Amygdala (tissue), 56 donors: Measurements from ENCODE around the gene CFHR4.
A peak's percentile ranks its signal among the peaks of the same experiment; 100 is the strongest.
"Not testable (repeated sequence)": the region's sequence is repeated elsewhere in the genome, so short reads cannot be mapped to it uniquely, and the experiment has no call there.

Experiments
- DNase-seq, 56 donors: peaks; one replicate each; lab custom pipeline; 2025; lab: John Stamatoyannopoulos, UW

CFHR4 gene

DNA sequence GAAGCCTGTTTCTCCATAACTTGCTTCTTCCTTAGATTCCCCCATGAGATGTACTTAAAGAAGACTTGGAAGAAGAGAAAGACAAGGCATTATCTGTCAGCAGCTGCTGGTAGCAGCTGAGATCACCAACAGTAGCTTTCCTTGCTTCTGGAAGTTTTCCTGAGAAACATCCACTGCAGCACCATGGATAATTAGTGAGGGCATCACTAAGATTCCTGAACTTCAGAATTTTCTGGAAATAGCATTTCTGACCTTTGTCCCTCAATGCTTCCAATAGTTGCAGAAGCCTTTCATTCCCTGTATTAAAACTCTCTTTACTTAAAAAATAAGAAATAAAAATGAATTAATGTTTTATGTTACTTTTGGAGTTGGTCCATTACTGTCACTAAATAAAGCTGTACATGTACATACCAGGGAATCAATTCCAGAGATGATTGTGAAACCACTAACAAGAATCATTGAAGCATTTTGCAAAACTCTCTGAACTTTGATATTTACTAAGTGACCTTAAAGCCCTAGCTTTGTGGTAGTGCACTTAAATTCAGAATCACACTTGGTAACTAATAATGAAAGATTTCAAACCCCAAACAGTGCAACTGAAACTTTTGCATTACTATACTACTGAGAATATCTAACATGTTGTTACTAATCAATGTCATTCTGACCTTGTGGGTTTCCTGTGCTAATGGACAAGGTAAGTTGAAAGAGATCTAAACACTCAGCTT lies at the start of gene CFHR4:
CFHR4 (plus strand) TSS at position 538 of the 725 bp plus-strand sequence; CDS start at position 637, 99 bp downstream.
- DNase-seq = no peak

DNA sequence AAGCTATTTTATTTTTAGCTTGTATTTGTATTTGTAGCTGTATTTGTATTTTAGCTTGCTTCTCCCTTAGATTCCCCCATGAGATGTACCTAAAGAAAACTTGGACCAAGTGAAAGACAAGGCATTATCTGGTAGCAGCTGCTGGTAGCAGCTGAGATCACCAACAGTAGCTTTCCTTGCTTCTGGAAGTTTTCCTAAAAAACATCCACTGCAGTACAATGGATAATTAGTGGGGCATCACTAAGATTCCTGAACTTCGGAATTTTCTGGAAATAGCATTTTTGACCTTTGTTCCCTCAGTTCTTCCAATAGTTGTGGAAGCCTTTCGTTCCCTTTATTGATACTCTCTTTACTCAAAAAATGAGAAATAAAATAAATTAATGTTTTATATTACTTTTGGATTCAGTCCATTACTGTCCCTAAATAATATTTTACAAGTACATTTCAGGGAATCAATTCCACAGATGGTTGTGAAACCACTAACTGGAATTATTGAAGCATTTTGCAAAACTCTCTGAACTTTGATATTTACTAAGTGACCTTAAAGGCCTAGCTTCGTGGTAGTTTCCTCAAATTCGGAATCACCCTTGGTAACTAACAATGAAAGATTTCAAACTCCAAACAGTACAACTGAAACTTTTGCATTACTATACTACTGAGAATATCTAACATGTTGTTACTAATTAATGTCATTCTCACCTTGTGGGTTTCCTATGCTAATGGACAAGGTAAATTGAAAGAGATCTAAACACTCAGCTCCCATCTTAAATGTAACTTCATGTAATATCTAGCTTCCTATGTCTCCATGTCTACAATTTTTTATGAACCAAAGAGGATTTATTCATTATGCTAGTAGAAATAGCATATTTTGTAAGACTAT lies 38.0 kb upstream of the CFHR4 start:
- not testable (repeated sequence) for DNase-seq

DNA sequence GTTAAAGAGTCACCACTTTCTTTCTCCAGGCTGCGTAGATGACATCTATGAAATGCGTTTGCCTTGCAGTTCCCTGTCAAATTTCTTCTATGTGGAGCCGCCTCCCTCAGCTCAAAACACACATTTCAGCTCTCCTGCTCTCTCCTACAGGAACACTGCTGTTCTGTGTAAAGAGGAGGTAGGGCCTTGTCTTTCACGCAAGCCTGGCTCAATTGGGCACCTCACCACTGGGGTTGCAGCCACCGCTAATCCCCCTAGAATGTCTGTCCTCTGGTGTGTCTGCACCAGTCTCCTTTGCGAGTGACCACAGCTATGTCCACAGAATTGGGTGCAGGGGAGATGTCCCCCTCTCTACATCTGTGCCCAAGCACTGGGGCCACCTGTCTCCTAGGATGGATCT lies 31.8 kb upstream of the CFHR4 start:
- no peak for DNase-seq

DNA sequence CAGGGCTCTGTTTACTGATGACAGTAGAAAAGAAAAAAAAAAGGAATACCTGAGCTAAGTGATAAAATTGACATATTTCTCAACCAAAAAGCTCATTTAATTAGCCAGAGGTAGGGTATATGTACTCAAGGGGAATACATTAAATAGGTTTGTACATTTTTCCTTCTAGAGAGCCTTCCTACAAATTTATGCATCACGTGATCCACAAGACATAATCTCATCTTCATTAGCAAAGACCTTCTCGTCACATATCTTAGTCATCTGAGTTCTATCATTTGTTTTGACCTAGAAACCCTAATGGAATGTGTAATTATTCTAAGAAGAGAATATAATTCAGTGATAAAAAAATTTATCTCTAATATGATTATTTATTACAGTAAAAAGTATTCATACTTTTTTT lies 30.7 kb upstream of the CFHR4 start:
- DNase-seq = no peak

DNA sequence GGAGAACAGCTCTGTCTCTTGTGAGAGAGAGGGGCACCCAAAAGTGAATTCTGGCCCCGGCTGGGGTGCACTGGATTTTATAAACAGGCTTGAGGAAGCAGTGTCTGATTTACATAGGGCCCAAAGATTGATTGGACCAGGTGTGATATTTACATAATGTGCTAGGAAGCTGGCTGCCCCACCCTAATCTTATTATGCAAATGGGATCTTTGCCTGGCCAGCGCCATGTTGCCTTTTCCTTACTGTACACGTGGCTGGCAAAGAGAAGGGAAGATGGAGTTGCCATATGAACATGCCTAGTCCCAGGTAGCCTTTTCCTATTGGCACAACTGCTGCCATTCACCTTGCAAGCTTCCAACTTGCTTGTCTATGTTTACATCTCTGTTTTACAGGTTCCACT lies 29.0 kb upstream of the CFHR4 start:
- DNase-seq = no peak

DNA sequence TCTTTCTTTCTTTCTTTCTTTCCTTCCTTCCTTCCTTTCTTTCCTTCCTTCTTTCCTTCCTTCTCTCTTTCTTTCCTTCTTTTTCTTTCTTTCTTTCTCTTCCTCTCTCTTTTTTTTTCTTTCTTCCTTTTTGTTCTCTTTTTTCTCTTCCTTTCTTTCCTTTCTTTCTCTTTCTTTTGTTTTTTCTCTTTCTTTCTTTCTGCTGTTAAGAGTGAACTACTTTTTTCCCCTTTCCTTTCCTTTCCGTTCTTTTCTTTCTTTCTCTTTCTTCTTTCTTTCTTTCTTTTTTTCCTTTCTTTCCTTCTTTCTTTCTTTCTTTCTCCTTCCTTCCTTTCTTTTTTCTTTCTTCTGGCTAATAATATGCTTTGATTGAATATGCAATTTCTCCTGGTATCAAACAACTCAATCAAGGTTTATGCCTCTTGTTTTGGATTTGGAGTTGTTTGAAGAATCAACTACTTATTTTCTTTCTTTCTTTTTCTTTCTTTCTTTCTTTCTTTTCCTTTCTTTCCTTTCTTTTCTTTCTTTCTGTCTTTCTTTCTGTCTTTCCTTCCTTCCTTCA lies 27.4 kb upstream of the CFHR4 start:
- no peak for DNase-seq

DNA sequence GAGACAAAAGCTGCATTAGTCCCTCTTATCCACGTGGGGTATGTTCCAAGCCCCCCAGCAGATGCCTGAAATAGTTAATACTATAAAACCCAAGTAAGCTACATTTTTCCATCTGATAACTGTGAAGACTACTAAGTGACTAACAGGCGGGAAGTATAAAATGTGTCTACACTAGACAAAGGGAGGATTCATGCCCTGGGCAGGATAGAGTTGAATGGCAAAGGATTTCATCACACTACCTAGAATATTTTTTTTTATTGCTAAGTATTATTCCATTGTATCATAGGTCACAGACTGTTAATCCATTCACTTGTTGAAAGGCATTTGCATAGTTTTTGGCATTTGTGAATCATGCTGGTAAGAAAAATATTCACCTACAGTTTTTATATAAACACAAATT lies 26.4 kb upstream of the CFHR4 start:
- no peak for DNase-seq

DNA sequence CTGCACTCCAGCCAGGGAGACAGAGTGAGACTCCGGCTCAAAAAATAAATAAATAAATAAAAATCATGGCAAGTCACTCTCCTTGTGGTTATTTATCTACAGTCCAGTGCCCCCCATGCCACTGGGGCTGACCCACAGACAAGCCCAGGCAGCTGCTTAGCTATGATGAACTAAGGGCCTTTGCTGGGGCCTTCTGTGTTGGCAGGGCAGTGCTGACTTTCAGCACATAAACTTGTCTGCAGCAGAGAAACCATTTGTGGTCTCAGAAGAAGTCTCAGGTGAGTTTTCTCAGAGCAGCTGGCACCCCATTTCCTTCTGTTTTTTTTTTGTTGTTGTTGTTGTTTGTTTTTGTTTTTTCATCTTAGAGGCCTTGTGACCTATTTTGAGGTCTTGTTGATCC lies 20.9 kb upstream of the CFHR4 start:
- no peak for DNase-seq

DNA sequence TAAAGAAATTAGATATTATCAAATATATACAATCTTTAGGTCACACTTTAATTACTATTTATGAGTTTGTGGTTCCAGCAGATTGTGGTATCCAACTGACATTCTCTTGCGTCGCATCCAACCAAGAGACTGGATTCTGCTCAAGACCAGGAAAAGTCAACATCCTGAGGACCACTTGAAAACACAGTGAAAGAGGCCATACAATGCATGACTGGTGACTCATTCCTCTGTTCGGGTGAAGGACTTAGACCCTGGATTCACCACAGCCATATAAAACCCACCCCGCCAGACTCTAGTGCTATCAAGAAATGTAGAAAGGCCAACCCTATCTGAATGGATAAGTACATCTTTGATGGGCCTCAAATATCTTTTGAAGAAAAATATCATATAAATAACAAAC lies 14.5 kb upstream of the CFHR4 start:
- no peak for DNase-seq

DNA sequence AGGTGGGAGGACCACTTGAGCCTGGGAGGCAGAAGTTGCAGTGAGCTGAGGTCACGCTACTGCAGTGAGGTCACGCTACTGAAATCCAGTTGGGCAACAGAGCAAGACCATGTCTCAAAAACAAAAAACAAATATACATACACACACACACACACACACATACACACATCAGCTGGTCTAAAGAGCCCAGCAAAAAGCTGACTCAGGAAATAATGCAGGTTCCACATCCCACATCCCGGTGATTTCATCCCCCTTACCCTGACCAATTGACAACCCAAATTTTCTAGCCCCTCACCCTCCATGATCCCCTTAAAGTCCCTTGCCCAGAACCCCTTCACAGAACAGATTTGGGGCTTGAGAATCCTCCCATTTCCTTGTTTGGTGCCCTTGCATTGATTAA lies 11.9 kb upstream of the CFHR4 start:
- DNase-seq = no peak

DNA sequence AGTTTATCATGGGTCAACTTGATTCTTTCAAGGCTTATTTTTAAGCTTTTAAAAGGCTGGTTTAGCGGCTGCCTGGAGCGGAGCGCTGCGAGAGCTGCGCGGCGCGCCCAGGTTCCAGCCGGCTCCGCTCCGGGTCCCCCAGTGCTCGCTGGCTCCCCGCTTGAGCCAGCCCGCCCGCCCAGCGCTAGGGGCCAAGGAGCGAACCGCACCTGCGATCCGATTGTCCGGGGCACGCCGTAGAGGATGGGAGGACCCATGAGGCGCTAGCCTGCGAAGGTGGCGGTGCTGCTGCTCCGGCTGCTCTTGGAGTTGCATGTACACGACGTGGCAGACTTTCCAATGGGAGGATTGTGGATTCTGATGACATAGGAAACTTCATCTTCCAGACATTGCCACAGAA lies 9.9 kb upstream of the CFHR4 start:
- DNase-seq = no peak

DNA sequence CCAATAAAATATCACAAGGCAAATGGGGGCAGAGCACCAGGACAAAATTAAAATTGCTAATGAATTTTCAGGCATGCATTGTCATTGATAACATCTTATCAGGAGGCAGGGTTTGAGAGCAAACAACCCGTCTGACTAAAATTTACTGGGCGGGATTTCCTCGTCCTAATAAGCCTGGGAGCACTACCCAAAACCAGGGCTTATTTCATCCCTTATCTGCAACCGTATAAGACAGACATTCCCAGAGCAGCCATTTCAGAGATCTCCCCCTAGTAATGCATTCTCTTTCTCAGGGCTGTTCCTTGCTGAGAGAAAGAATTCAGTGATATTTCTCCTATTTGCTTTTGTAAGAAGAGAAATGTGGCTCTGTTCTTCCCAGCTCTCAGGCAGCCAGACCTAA lies 1.3 kb upstream of the CFHR4 start:
- DNase-seq = not testable (repeated sequence)

DNA sequence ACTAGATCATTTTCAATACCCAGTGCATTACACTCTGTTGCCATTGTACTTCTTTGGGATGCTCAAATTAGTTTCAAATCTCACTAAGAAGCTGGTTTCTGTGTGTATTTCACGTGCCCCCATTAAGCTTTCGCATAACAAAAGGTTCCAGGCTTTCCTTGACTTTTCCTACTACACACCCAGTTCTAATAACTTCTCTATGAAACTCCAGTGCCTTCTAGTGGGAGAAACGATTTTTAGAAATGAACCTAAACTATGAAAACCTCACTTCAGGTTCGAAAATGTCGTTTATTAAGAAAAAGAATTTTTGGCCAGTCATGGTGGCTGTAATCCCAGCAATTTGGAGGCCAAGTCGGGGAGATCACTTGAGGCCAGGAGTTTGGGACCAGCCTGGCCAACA lies 2.8 kb downstream of the CFHR4 start:
- DNase-seq = no peak

DNA sequence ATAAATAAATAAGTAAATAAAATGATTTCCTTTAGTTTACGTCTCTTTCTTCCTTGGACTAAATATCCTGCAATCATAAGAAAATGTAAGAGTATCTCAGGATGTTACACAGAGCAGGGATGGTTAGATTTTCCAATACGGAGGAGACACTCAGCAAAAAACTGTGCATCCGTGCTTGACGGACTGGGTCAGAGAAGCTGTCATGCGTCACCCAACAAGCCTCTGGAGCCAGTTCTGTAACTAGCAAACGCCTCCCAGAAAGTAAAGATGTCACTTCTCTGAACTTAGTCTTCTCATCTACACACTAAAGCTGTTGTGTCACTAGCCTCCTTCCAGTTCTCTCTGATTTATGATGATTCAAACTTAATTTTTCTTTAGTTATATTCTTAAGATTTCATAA lies 3.4 kb downstream of the CFHR4 start:
- DNase-seq = no peak

DNA sequence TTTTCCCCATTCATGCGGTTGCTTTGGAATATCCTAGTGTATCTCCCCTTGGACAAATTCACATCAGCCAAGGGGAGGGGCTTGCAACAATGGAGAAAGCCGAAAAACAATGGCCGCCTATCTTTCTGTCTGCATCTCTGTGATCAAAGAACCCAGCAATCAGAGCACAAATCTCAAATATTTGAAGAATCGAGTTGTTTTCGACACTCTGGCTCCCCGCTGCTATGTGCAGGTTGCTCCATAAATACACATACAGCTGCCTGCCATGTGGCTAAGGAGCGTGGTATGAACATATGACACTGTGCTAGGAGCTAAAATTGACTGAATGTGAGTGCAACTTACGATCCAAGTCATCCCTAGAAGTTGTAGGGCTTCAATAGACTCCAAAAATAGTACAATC lies 8.5 kb downstream of the CFHR4 start:
- DNase-seq = no peak

DNA sequence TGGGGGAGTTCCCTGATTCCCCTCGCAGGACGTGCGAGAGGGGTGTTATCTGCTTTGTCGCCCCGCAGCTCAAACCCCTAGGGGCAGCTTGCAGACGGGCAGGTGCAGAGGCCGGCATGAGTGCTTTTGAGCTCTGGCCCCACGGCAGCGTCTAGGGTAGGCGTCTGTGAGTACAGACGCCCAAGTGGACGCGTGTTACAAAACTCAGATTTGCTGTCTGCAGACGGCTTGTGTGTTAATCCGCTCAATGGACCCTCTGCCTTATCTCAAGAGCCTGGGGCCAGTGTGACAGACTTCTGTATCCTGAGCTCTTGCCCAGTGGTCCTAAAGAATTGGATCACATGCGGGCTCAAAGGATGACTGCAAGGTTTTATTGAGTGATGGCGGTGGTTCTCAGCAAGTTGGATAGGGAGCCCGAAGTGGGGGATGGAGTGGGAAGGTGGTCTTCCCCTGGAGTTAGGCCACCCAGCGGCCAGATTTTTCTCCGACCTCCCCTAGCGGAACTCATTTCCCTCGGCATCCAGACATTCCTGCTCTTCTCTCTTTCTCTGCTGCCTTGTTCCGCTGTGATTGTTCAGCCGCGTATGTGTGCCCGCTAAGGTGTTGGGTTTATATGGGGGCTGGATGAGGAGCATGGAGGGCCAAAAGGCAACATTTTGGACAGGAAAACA lies 9.4 kb downstream of the CFHR4 start:
- peak in 1 of 56 donors; percentile 1 for DNase-seq

DNA sequence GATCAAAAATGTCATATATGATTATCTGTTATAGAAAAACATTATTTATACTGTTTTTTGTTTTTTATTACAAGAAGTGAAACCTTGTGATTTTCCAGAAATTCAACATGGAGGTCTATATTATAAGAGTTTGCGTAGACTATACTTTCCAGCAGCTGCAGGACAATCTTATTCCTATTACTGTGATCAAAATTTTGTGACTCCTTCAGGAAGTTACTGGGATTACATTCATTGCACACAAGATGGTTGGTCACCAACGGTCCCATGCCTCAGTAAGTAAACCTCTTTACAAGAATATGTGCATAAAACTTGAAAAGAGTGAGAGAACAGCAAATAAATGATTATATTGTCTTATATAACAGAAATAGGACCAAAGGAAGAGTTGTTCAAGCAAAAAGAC lies 14.5 kb downstream of the CFHR4 start:
- no peak for DNase-seq

DNA sequence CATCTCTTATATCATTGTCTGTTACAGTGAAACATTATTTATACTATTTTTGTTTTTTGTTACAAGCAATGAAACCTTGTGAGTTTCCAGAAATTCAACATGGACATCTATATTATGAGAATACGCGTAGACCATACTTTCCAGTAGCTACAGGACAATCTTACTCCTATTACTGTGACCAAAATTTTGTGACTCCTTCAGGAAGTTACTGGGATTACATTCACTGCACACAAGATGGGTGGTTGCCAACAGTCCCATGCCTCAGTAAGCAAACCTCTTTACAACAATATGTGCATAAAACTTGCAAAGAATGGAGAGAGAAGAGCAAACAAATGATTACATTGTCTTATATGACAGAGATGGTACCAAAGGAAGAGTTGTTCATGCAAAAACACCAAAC lies 22.4 kb downstream of the CFHR4 start:
- DNase-seq = no peak

DNA sequence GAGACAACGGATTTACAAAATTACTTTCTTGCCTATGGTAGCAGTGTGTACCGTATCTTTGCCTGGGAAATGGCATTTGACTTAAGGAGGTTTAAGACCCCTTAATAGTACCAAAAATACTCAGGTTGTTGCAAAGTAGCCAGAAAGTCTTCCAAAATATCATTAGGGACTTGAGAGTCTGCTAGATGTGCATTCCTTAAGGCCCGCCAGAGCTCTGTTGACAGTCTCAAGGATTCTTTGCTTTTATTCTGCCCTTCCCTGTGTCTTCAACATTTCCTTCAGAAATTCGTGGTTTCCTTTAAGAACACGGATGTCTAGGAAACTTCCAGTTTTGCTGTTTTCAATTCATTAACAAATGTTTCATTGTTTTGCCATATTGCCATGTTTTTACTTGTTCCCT lies 24.4 kb downstream of the CFHR4 start:
- DNase-seq = not testable (repeated sequence)

DNA sequence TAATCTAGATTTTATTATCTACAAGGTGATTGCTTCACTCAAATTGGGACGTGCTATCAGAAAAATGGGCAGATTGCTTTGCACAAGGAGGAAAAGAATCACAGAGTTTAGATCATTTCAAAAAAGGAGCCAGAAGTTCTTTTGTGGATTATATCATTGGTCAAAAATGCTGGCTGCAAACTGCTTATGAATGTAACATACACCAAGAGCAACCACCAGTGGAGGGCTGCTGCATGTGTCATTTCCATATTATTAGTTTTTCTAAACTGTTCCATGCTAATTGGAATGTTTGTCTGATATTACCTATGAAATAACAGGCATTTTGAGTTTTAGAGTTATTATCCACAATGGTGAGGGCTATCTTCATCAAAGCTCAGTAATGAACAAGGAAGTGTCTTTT lies 39.0 kb downstream of the CFHR4 start:
- DNase-seq = not testable (repeated sequence)

DNA sequence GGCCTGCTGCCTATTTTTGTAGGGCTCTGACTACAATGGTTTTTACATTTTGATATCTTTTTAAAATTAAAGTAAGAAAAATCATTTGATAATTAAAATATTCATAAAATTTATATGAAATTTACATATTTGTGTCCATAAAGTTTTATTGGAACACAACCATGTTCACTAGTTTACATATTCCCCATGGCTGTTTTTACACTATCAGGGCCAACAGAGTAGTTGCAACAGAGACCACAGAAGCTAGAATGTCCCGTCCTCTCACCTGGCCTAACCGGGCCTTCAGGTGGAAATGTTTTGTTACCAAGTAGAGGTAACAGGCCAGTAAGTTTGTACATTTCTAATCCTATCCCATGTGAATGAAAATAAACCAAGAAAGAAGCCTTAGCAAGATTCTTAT lies 45.0 kb downstream of the CFHR4 start:
- not testable (repeated sequence) for DNase-seq
